ENCODE measurements around the gene C11orf91. TPM values are rescaled to one million over a fixed set of nuclear protein-coding genes. Genes with fewer than 3 reads are reported as not detected.
"Not testable (repeated sequence)": the region's sequence is repeated elsewhere in the genome, so short reads cannot be mapped to it uniquely, and the experiment has no call there.

The C11orf91 gene
- total RNA-seq, 1 donor: not detected

DNA sequence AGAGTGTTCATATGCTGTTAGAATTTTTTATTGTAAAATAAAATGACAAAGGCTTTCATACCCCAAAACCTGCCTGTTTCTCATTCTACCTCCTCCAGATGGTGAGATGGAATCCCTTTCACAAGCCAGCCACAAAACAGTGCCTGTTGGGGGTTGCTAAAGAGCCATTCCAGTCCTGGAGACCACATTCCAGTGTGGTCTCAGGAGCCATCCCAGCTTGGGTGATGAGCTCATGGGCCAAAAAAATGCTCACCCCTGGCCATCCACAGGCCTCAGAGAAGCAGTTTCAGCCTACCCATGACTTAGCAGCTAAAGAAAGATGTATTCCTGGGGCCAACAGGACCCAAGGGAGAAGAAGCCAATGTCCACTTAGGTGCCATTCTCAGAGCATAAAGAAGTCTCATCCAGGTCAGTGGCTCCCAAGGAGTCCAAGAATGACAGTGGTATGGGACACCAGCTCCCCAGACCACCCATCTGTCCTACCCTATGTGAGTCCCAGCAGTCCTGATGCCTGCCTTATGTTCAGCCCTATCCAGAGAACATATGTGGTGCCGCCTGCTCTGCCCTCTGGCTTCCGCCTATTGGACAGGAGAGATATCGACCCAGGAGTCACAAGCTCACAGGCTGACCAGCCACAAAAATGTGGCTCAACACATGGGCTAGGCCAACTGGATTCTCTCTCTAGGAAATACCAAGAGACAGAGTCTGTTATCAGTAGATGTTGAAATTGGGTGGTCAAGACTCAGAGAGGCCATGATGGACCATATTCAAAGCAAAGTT lies 26.4 kb downstream of the C11orf91 start:
- Histone ChIP-seq H3K27me3 (ENCODE audit: insufficient read depth, low read length) (peaks cover 2% of the 10 kb centered on the region), H3K9me3 (ENCODE audit: low read depth, low read length) (no peaks in the 10 kb centered on the region), H3K4me1 (ENCODE audit: insufficient read depth, low read length) (no peaks in the 10 kb centered on the region), H3K4me3 (ENCODE audit: low read length) (no peak overlapping the region)

DNA sequence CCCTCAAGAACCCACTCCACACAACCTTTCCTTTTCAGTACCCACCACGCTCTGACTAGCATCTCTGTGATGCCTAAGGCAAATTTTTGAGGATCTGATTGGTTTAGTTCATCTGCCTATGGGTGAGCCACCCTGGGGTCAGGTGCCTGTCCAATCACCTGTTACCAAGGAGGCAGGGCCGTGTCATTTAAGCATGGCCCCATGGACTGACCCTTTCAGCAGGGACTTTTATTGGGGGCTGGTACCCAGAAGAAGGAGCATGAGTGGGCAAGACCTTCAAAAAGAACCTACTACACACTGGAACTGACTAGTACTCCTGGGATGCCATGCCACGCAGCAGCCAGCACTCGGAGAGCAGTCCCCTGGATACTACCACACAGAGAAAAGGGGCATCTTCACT lies 28.4 kb downstream of the C11orf91 start:
- Histone ChIP-seq H3K4me1 (ENCODE audit: insufficient read depth, low read length) (no peaks in the 10 kb centered on the region), H3K27me3 (ENCODE audit: insufficient read depth, low read length) (no peaks in the 10 kb centered on the region), H3K4me3 (ENCODE audit: low read length) (no peak overlapping the region), H3K9me3 (ENCODE audit: low read depth, low read length) (no peaks in the 10 kb centered on the region)

- Histone ChIP-seq H3K9me3 (ENCODE audit: low read depth, low read length) (no peaks in the 10 kb centered on the region), H3K4me3 (ENCODE audit: low read length) (no peak overlapping the region), H3K4me1 (ENCODE audit: insufficient read depth, low read length) (no peaks in the 10 kb centered on the region), H3K27me3 (ENCODE audit: insufficient read depth, low read length) (no peaks in the 10 kb centered on the region)
Measured at GRCh38 chr11:33670250-33671011, 30.2 kb downstream of the C11orf91 start.

GRCh38 chr11:33669598-33670249 lies 30.9 kb downstream of the C11orf91 start:
- H3K4me3 ChIP-seq (ENCODE audit: low read length): no peak overlapping the region
- no peaks in the 10 kb centered on the region for H3K9me3 ChIP-seq (ENCODE audit: low read depth, low read length)
- no peaks in the 10 kb centered on the region for H3K4me1 ChIP-seq (ENCODE audit: insufficient read depth, low read length)
- H3K27me3 ChIP-seq (ENCODE audit: insufficient read depth, low read length): no peaks in the 10 kb centered on the region

GRCh38 chr11:33668951-33669596 lies 31.6 kb downstream of the C11orf91 start:
- H3K27me3 ChIP-seq (ENCODE audit: insufficient read depth, low read length): no peaks in the 10 kb centered on the region
- no peak overlapping the region for H3K4me3 ChIP-seq (ENCODE audit: low read length)
- H3K4me1 ChIP-seq (ENCODE audit: insufficient read depth, low read length): no peaks in the 10 kb centered on the region
- H3K9me3 ChIP-seq (ENCODE audit: low read depth, low read length): no peaks in the 10 kb centered on the region

- Histone ChIP-seq H3K4me1 (ENCODE audit: insufficient read depth, low read length) (no peaks in the 10 kb centered on the region), H3K9me3 (ENCODE audit: low read depth, low read length) (no peaks in the 10 kb centered on the region), H3K27me3 (ENCODE audit: insufficient read depth, low read length) (no peaks in the 10 kb centered on the region), H3K4me3 (ENCODE audit: low read length) (no peak overlapping the region)
Measured at GRCh38 chr11:33668468-33668825, 32.2 kb downstream of the C11orf91 start.

- Histone ChIP-seq H3K27me3 (ENCODE audit: insufficient read depth, low read length) (no peaks in the 10 kb centered on the region), H3K4me3 (ENCODE audit: low read length) (no peak overlapping the region), H3K4me1 (ENCODE audit: insufficient read depth, low read length) (no peaks in the 10 kb centered on the region), H3K9me3 (ENCODE audit: low read depth, low read length) (no peaks in the 10 kb centered on the region)
Measured at GRCh38 chr11:33667819-33668467, 32.7 kb downstream of the C11orf91 start.

DNA sequence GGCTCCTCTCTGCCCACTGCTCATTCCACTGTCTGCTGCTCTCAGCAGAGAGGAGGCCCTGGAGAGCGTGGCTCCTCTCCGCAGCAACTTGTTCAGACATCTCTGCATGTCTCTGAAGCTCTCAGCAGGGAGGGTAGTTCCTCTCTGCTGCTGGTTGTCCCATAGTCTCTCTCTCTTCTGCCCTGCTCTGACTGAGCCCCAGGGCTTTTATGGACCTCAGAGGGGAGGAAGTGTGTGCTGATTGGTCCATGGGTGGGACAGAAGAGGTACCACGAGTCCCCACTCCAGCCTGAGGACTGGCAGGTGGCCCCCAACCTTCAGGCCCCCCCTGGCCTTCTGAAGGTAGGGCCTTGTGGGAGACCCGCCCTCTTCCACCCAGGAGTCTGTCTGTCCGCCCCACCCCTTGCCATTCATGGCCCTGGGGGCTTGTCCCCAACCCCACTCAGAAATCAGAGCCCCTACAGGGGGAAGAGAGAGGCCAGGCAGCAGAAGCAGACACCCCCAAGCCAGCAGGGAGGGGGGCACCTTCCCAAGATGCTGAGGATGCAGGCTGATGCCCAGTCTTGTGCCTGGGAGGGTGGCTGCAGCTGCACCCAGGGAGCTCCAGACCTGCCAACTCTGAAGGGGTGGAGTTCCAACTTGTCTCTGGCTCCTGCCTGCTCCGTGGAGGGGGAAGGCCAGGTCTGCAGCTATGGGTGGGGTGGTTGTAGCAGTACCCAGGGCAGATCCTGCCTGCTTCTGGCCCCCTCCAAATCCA lies 35.1 kb downstream of the C11orf91 start:
- no peaks in the 10 kb centered on the region for H3K4me1 ChIP-seq (ENCODE audit: insufficient read depth, low read length)
- H3K9me3 ChIP-seq (ENCODE audit: low read depth, low read length): no peaks in the 10 kb centered on the region
- no peak overlapping the region for H3K4me3 ChIP-seq (ENCODE audit: low read length)
- no peaks in the 10 kb centered on the region for H3K27me3 ChIP-seq (ENCODE audit: insufficient read depth, low read length)

DNA sequence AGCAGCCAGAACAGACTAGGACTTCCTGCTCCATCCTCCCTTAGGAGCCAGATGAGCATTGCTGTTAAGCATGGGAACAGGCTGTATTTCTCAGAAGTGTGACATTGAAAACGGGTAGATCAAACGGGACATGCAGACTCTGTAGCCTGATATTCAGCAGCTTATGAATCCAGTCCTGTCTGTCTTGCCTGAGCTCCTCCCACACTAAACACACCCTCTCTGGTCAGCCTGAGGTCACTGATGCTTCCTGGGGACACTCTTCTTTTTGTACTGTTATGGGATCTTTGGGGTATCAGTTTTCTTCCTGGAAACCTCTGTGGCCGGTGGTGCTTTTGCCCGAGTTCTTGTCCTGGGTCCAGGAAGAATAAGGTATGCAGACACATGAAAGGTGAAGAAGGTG lies 35.8 kb downstream of the C11orf91 start:
- H3K4me3 ChIP-seq (ENCODE audit: low read length): no peak overlapping the region

GRCh38 chr11:33664166-33664565 lies 36.5 kb downstream of the C11orf91 start:
- Histone ChIP-seq H3K27me3 (ENCODE audit: insufficient read depth, low read length) (no peaks in the 10 kb centered on the region), H3K4me3 (ENCODE audit: low read length) (no peak overlapping the region), H3K9me3 (ENCODE audit: low read depth, low read length) (no peaks in the 10 kb centered on the region), H3K4me1 (ENCODE audit: insufficient read depth, low read length) (no peaks in the 10 kb centered on the region)

More for the DNA sequence above, 35.8 kb downstream of the C11orf91 start:
- Histone ChIP-seq H3K4me1 (ENCODE audit: insufficient read depth, low read length) (no peaks in the 10 kb centered on the region), H3K27me3 (ENCODE audit: insufficient read depth, low read length) (no peaks in the 10 kb centered on the region), H3K9me3 (ENCODE audit: low read depth, low read length) (no peaks in the 10 kb centered on the region)

DNA sequence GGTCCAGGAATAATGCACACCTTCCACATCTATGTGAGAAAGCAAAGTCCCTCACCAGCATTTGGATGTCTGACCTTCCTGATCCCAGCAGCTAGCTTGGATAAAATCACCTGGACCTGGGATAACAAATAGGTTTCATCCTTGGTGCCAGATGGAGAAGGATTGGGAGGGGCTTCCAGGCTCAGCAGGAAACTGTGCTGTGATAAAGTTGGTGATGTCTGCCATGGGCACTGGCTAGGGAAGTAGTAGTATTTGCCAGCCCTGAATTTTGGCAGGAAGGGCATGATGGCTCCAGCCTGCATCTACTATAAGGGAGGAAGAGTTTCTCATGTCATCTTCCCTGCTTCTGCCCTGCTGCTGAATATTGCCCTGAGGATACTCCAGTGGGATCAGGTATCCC lies 37.5 kb downstream of the C11orf91 start:
- Histone ChIP-seq H3K27me3 (ENCODE audit: insufficient read depth, low read length) (no peaks in the 10 kb centered on the region), H3K4me3 (ENCODE audit: low read length) (no peak overlapping the region), H3K9me3 (ENCODE audit: low read depth, low read length) (no peaks in the 10 kb centered on the region), H3K4me1 (ENCODE audit: insufficient read depth, low read length) (no peaks in the 10 kb centered on the region)

GRCh38 chr11:33661526-33661925 lies 39.1 kb downstream of the C11orf91 start:
- not testable (repeated sequence) for H3K9me3 ChIP-seq (ENCODE audit: low read depth, low read length); H3K27me3 ChIP-seq (ENCODE audit: insufficient read depth, low read length); H3K4me3 ChIP-seq (ENCODE audit: low read length); H3K4me1 ChIP-seq (ENCODE audit: insufficient read depth, low read length)

DNA sequence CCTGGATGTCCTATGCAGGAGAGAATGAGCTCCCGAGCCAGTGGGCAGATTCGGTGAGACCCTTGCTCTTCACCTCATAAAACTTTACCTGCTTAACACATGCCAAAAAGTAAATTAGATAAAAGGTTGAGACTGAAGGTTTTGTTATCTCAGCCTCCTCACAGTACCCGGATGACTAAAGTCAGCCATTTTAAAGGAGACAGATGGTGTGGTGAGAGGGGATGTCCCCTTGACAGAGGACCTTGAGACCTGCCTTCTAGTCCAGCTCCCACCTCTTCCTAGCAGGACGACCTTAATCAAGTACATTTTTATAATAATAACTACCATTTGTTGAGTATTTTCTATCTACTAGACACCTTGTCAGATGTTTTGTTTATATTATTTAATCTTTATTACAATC lies 39.7 kb downstream of the C11orf91 start:
- no peak overlapping the region for H3K4me3 ChIP-seq (ENCODE audit: low read length)
- no peaks in the 10 kb centered on the region for H3K4me1 ChIP-seq (ENCODE audit: insufficient read depth, low read length)
- no peaks in the 10 kb centered on the region for H3K27me3 ChIP-seq (ENCODE audit: insufficient read depth, low read length)
- H3K9me3 ChIP-seq (ENCODE audit: low read depth, low read length): no peaks in the 10 kb centered on the region
